B cell (primary cell): ENCODE data around the gene LUC7L.

Experiments used
- CTCF ChIP-seq: fragments of 200-600 bp; IDR thresholded peaks from one replicate; pipeline ENCODE4 v1.8.0; 2022; ENCODE audit warnings: antibody characterized with exemption, mild to moderate bottlenecking
- EZH2 ChIP-seq: IDR thresholded peaks from 2 replicates; pipeline ENCODE4 v1.6.1; 2012; ENCODE audit warnings: borderline replicate concordance, low read depth, mild to moderate bottlenecking, moderate library complexity, low read length; ENCODE audit not compliant: insufficient read depth, poor library complexity, severe bottlenecking

DNA sequence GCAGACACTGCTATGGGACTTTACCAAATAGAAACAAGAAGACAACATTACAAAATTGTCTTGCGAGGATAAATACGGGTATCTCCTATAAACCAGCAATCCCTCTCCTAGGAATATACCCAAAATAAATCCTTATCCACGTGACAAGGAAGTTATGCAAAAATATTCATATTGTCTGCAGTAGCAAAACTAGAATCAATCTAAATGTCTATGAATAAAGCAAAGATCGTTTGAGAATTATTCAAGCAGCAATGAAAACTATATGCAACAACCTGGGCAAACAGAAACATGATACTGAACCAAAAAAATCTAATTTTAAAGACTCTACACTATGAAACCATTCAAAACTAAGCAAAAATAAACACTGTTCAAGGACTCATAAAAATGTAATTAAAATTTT, 9.2 kb downstream of the LUC7L start:
- TF ChIP-seq CTCF (no peak), EZH2 (no peak)
